HG02885 (cell line): Measurements from ENCODE around the gene AP1S3.

Experiments
- ATAC-seq: cut with Tn5 transposase; IDR thresholded peaks from one replicate; pipeline ENCODE4 v1.9.1; 2021; ENCODE audit warnings: mild to moderate bottlenecking; ENCODE audit not compliant: unreplicated experiment, poor library complexity

The AP1S3 gene

DNA sequence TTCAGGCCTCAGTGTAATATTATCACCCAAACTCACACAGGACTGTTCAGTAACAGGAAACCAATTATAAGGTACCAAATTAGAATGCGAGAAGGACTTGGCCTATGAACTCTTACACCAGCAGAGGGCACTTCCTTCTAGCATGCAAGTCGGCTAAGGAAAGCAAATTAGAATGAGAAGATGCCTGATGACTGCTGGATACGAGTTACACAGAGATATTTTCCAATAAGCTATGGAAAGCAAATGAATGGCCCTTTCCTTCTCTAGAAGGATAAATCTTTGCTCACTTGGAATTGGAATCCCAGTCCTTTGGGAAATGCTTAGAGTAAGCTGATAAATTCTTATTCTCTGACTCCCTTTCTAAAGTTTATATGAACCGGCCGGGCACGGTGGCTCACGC lies 109.8 kb downstream of the AP1S3 start:
- peak; percentile 91 for ATAC-seq

DNA sequence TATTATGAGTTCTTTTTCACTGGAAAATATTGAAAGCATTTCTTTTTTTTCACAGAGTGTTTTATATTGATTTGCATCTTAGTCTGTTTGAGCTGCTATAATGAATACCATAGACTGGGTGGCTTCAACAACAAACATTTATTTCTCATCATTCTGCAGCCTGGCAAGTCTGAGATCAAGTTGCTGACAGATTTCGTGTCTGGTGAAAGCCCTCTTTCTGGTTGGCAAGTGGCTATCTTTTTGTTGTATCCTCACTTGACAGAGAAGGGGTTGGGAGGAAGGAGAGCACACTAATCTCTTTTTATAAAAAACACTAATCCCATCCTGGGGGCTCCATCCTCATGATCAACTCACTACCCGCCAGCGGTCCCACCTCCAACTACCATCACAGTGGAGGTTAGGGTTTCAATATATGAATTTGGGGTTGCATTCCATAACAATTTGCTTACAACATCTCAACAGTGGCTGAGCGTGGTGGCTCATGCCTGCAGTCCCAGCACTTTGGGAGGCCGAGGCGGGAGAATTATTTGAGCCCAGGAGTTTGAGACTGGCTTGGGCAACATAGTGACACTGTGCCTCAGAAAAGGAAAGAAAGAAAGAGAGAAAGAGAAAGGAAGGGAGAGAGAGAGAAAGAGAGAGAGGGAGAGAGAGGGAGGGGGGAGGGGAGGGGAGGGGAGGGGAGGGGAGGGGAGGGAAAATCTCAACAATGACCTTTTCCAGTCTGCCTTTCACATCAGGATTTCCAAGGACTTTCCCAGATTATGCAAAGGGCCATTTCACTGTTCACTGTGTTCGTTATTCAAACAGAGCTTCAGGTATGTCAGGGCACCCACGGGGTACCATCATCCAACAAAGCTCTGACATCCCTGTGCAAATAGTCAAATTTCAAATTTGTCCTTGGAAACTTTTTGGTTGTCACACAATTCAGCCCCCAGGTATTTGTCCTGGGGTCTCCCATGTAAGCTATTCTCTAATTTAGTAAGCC lies 111.1 kb downstream of the AP1S3 start:
- ATAC-seq, result no peak

DNA sequence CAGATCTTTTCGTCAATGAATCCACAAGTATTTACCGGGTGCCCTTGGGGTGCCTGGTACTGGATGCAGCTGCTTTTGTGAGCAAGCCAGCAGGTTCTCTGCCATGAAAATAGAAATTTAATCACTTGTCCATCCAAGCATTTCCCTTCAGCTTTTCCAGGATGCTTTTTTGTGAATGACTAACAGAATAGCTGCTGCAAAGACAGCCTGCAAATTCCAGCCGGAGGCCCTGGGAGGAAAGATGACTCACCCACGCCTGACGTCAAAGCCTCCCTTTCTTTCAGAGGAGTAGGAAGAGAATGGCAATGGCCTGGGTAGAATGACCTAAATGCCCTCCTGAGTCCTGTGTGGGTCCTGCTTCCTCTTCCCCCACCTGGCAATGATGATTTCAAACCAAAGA lies 111.9 kb downstream of the AP1S3 start:
- ATAC-seq, result no peak

DNA sequence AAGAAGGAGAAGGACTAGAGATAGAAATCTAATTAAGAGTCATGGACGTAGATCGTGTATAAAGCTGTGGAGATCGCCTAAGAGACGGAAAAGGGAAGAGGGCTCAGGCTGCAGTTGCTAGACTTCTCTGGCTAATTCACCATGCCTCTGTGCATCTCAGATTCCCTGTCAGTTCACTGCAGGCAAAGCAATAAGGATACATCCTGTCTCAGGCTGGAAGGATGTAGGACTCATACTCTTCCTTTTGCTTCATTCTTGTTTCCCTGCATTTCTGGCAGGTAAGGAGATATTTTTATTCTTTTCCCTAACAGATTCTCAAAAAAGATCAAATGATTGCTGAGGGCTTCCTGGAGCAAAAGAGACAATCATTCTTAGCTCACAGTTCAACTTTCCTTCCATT lies 112.5 kb downstream of the AP1S3 start:
- no peak for ATAC-seq

DNA sequence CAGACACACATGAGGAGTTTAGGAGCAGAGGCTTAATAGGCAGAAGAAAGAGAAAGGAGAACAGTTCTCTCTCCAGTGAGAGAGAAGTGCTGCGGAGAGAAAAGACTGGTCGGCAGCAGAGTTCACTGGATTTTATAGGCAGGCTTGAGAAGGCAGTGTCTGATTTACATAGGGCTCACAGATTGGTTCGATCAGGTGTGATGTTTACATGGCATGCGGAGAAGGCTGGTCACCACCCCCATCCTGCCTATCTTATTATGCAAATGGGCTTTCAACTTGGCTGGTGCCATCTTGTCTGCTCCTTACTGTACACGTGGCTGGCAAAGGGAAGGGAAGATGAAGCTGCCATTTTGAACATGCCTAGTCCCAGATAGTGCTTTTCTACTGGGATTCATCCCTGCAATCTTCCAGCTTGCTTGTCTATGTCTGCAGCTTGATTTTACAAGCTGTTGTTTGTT lies 113.4 kb downstream of the AP1S3 start:
- no peak for ATAC-seq

DNA sequence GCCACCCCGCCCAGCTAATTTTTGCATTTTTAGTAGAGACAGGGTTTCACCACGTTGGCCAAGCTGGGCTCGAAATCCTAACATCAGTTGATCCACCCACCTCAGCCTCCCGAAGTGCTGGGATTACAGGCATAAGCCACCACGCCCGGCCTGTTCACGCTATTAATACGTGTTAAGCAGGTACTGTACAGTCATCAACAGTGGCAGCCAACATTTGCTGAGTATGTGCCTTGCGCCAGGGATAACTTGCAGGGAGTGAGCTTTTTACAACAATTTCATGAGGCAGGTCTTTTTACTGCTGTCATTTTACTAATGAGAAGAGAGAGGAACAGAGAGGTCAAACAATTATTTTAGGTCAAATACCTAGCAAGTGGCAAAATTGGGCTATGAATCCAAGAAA lies 115.2 kb downstream of the AP1S3 start:
- ATAC-seq, result no peak

DNA sequence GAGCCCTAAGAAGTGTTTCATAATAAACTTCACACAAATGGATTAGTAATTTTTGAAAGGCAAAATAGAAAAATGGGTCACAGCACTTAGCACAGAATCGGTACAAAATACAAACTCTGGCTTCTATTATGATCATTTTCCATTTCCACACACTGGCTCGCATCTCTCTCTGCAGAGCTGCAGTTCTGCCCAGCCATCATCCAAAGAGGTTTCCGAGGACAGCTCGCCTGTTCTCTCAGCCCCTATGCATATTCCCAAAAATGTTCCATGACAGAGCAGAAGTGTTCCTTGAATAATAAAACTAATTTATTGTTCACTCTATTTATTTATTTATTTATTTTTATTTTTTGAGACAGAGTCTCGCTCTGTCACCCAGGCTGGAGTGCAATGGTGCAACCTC lies 115.6 kb downstream of the AP1S3 start:
- no peak for ATAC-seq

DNA sequence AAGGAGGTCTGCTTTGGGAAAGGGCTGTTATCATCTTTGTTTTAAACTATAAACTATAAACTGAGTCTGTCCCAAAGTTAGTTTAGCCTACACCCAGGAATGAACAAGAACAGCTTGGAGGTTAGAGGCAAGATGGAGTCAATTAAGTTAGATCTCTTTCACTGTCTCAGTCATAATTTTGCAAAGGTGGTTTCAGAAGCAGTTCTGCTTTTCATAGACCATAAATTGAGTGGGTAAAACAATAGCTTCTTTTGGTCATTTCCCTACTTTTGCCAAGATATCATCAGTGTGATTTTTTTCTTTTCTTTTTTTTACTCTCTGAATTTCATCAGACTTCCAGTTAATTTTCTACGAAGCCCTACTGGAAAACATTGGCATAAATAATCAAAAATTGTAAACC lies 117.0 kb downstream of the AP1S3 start:
- ATAC-seq, result peak; percentile 62

DNA sequence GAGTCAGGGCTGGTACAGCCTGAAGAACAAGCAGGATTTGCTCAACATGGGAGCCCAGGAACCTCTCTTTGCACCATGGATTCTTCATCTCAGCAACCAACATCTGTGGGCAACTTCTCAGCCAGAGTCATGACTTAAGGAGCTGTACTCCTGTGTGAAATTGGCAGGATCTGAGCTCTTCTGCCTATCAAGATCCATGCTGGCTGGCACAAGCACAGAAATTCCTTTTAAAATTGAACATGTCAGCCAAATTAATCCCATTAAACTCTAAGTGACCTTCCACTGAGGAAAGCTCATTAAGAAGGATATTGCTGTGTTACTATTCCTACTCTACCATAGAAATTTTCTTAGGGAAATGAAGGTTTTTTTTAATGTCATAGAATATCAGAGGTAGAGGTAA lies 124.7 kb downstream of the AP1S3 start:
- ATAC-seq, result no peak

DNA sequence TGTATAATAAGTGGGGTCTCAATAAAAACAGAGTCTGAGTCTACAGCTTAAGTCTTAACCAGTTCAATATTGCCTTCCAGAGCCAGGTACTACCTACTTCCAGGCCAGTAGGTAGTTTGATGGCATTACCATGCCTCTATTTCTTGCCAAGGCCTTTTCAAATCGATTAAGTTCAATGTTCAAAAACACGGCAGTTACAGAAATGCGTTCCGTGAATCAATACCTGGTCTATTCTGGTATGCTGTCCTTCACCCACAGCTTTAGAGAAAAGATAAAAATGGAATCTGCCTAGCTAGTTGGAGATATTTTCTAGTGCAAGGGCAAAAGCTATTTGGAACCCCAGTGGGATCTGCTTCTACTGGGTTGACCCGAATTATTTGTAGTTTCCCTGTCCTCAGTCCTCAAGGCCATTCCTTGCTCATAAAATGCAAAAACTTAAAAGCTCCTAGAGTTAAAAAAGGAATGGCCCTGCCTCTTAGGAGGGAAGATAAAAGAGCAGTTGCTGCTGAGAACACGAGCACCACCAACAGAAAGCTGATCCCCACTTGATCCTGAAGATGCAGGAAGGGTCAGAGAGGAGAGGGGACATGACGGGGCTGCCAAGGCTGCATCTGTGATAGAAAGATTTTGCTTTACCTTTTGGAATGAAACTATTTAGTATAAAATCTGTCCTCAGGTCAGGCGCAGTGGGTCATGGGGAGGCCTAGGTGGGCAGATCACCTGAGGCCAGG lies 125.6 kb downstream of the AP1S3 start:
- ATAC-seq, result no peak
